HG03196 (cell line): ENCODE measurements around the gene DUSP19.

Experiments
- ATAC-seq: cut with Tn5 transposase; IDR thresholded peaks from one replicate; pipeline ENCODE4 v1.9.1; 2021; ENCODE audit not compliant: unreplicated experiment

DUSP19 gene

GRCh38 chr2:183063083-183063482, 15.5 kb upstream of the DUSP19 start:
- ATAC-seq, result peak; percentile 67

DNA sequence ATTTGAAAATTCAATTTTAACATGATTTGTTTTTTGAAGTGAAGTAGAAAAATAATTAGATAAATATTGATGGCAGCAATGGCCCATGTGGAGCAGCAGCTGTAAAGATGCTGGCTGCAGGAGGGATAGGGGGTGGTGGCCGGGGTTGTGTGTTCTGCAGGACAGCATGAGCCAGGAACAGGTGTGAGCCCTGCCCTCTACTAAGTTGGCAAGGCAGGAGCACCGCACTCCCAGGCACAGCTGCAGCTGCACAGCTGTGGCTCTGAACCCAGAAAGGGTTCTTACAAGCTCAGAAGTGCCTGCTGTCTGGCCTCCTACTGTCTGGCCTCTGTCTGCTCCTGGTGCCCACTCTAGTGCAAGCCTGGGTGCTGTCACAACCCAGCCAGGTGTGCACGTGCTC, 10.0 kb upstream of the DUSP19 start:
- ATAC-seq, result no peak

DNA sequence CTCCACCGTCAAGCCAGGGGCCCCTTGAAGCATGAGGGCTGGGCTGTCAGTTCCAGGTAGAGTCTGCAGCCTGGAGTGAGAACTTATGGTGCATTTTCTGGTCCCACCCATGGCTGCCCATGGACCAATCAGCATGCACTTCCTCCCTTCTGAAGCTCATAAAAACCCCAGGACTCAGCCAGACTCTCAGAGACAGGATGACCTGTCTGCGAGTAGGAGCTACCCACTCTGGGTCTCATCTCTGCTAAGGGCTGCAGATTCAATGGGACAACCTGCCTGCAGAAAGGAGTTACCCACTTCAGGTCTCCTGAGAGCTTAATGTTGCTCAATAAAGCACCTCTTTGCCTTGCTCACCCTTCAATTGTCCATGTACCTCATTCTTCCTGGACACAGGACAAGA, 9.4 kb upstream of the DUSP19 start:
- no peak for ATAC-seq

GRCh38 chr2:183070942-183071844, 7.4 kb upstream of the DUSP19 start:
- ATAC-seq, result no peak

GRCh38 chr2:183072177-183072576, 6.4 kb upstream of the DUSP19 start:
- ATAC-seq, result no peak

- ATAC-seq, result no peak
These were observed 434 bp upstream of the DUSP19 start for GRCh38 chr2:183078163-183078463.

DNA sequence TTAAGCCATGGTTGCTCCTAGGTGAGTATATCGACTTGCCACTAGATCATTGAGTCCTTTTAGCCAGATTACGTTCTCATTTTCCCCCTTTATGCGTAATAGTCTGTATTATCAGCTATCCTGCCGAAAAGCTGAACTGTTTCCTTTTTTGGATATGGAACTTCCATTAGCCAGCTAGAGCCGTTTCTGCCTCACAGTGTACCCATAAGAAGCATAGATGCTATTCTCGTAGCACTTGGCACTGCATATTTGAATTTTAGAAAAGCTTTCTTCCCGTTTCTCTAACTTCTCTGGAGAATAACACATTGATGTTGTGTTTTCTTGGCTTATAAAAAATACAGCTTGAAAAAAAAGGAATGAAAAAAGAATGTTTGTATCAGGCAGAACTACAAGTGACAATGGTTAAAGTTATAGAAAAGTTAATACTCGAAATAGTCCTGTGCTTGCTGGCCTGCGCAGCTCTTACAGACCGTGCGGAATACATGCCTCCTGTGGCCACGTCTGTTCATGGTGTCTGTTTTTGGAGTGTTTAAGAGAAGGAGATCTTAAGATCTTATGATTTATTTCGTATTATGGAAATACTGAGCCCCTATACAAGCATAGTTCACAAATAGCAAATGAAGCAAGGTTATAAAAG, 710 bp downstream of the DUSP19 start:
- peak; percentile 16 for ATAC-seq

- no peak for ATAC-seq
These were observed 3.4 kb downstream of the DUSP19 start for GRCh38 chr2:183081911-183082310.

DNA sequence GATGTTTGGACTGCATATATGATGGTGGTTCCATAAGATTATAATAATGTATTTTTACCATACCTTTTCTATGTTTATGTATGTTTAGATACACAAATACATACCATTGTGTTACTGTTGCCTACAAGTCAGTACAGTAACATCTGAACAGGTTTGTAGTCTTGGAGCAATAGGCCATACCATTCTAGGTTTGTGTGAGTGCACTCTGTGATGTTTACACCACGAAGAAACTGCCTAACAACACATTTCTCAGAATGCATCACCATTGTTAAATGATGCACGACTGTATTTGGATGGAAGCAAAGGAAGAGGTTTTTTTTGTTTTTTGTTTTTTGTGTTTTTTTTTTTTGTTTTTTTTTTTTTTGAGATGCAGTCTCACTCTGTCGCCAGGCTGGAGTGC, 9.5 kb downstream of the DUSP19 start:
- ATAC-seq, result peak; percentile 39

DNA sequence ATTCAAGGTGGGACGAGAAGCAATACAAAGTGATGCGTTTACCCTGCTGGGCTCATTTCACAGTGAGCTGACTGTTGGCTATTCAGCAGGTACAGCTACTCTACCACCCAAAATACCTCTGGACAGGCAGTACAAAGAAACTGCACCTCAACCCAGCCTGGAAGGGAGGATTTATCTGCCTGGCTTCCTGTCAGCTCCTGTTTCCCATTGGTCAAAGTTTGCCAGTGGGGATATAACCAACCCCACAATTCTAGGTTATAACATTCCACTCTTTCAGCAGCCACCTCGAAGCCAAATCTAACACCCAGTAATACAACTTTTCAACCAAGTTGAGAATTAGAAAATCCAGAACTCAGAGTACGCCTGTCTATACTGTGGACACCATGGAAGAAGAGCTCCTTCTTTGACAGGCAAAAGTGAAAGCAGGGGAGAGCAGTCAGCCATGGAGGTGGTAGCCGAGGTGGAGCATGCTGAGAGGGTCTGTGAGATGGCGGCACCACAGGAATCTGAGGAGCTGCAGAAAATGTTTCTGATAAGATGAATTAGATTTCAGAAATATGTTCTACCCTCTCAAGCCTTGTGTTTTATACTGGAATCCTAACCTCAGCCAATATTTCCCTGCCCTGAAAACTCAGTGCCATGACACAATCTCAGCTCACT, 10.8 kb downstream of the DUSP19 start:
- ATAC-seq, result peak; percentile 60

- ATAC-seq, result no peak
These were observed 12.9 kb downstream of the DUSP19 start for GRCh38 chr2:183091318-183091953.

- ATAC-seq, result no peak
These were observed 13.4 kb downstream of the DUSP19 start for GRCh38 chr2:183091954-183092345.

DNA sequence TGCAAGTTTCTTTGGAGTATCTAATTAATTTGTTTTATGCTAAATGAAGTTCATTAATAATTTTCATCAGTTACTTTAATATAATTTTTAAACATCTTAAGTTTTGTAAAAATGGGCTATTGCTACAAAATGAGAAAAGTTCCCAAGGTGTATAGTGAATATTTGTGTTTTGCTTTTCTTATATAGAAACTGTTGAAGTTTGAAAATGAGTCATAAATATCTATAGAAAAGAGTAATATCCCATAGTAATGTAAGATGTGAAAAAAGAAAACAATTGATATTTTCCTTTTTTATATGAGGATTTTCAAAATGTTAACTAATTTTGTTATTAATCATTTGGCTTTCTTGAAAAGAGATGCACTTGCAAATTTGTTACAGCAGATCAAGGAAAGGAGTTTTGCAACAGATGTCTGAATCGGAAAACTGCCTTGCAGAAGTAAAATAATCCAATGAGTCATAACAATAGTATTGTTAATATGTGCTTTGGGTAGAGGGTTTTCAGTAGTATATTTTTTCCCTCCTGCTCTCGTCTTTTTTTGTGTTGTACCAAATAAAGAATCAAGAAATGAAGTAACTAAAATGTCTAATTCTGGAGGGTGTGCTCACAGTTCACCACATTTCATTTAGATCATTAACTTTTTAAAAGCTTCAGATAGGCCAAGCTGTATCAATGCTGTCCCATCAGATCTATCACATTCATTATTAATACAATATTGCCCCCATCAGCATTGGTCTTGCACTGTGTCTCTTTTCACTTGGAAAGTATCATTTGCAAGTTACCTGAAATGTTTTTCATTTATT, 15.5 kb downstream of the DUSP19 start:
- ATAC-seq, result peak; percentile 83

GRCh38 chr2:183105402-183106134, 27.0 kb downstream of the DUSP19 start:
- no peak for ATAC-seq

- ATAC-seq, result no peak
These were observed 34.0 kb downstream of the DUSP19 start for GRCh38 chr2:183112577-183112976.

DNA sequence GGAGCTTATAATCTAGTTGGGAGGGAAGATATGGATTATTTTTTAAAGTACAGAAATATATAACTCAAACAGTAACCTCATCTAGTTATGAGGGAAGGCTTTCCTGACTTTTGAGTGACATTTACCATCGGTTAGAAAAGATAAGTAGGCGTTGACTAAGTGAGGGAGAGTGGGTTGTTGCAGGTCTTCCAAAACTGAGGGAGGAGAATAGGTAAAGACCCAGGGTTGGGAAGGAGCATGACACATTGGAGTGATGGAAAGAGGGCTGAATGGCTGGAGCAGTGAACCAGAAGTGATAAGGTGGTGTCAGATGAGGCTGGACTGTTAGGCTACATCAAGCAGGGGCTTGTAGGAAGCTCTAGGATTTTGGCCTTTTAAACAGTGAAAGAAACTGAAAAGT, 35.1 kb downstream of the DUSP19 start:
- no peak for ATAC-seq

DNA sequence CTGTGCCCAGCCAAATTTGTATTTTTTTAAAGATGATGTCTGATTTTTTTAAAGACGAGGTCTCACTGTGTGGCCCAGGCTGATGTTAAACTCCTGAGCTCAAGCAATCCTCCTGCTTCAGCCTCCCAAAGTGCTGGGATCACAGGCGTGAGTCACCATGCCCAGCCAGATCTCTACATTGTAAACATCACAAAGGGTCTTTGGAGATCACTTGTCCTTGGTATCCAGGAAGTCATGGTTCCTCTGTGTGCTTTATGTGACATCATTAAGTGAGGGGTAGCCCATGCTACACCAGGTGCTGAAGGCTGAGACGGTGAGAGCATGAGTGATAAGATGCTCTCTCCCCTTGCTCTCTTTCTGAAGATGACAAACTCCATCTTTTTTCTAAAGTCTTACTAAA, 38.7 kb downstream of the DUSP19 start:
- ATAC-seq, result no peak

- ATAC-seq, result no peak
These were observed 44.8 kb downstream of the DUSP19 start for GRCh38 chr2:183123117-183123958.

DNA sequence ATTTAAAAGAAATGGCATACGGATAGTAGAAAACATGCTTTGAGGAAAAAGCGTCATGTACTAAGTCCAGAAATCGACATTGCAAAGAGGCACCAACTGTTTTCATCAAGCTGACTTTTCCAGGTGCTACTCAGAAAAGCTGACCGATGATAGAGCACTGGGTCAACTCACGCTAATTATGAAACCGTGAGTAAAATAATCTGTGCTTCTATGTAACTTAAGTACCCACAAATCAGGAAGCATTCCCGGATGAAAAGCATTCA, 45.3 kb downstream of the DUSP19 start:
- ATAC-seq, result peak; percentile 30
